ENCODE data around the gene ACSS3. TPM values are rescaled to one million over a fixed set of nuclear protein-coding genes. Genes with fewer than 3 reads are reported as not detected.

Gene ACSS3
- total RNA-seq, 1 experiment from 2014 or later, result 0.70 TPM

- no peak for DNase-seq
- no peak overlapping the region for H3K4me3 ChIP-seq (ENCODE audit: low read depth, low read length)
- Mint-ChIP-seq H3K27ac (ENCODE audit: unreplicated experiment) (no peak overlapping the region), H3K4me3 (ENCODE audit: unreplicated experiment) (no peak overlapping the region), H3K27me3 (ENCODE audit: insufficient read depth, unreplicated experiment) (no peaks in the 10 kb centered on the region), H3K4me1 (ENCODE audit: low read depth, unreplicated experiment) (peaks cover 23% of the 10 kb centered on the region), H3K36me3 (ENCODE audit: insufficient read depth, unreplicated experiment) (no peaks in the 10 kb centered on the region), H3K9me3 (ENCODE audit: unreplicated experiment) (peaks cover 7% of the 10 kb centered on the region)
- H3K9me3 ChIP-seq, result no peaks in the 10 kb centered on the region
- ChIA-PET POLR2A (no interaction called here), CTCF (no interaction called here)
- TF ChIP-seq CTCF (IDR thresholded peaks at IDR 0.05; ENCODE audit: insufficient read depth in 1 of 2, low read depth in 1 of 2, low read length in 1 of 2, severe bottlenecking in 1 of 2, unreplicated experiment in 1 of 2), result no peak
- BruUV-seq (replicated peaks), result no TSS peak
- H3K4me1 ChIP-seq, result 0 out of 2 replicates have a peak, but pooled peaks cover 4% of the 10 kb centered on the region
- H3K27me3 ChIP-seq (replicated peaks; ENCODE audit: control insufficient read depth, insufficient read depth, low read length), result no peaks in the 10 kb centered on the region
- intact Hi-C loops (cut with micrococcal nuclease; ENCODE audit: unreplicated experiment), result no loop called here
- H3K36me3 ChIP-seq (ENCODE audit: control insufficient read depth, insufficient read depth, low read length), result no peaks in the 10 kb centered on the region
These were observed 8.0 kb downstream of the ACSS3 start for GRCh38 chr12:81085832-81086231.

- no peak overlapping the region for H3K4me3 ChIP-seq (ENCODE audit: low read depth, low read length)
- ChIA-PET CTCF (no interaction called here), POLR2A (no interaction called here)
- H3K27ac Mint-ChIP-seq (ENCODE audit: unreplicated experiment), result no peak overlapping the region
- H3K27me3 Mint-ChIP-seq (ENCODE audit: insufficient read depth, unreplicated experiment), result no peaks in the 10 kb centered on the region
- H3K27me3 ChIP-seq (replicated peaks; ENCODE audit: control insufficient read depth, insufficient read depth, low read length), result no peaks in the 10 kb centered on the region
- H3K9me3 ChIP-seq, result no peaks in the 10 kb centered on the region
- 0 out of 2 replicates have a peak, but pooled peaks cover 4% of the 10 kb centered on the region for H3K4me1 ChIP-seq
- peak in 1 of 2 experiments; percentile 37 for DNase-seq
- peaks cover 23% of the 10 kb centered on the region for H3K4me1 Mint-ChIP-seq (ENCODE audit: low read depth, unreplicated experiment)
- intact Hi-C loops (cut with micrococcal nuclease; ENCODE audit: unreplicated experiment), result no loop called here
- no TSS peak for BruUV-seq (replicated peaks)
- peaks cover 7% of the 10 kb centered on the region for H3K9me3 Mint-ChIP-seq (ENCODE audit: unreplicated experiment)
- H3K36me3 ChIP-seq (ENCODE audit: control insufficient read depth, insufficient read depth, low read length), result no peaks in the 10 kb centered on the region
- no peaks in the 10 kb centered on the region for H3K36me3 Mint-ChIP-seq (ENCODE audit: insufficient read depth, unreplicated experiment)
- H3K4me3 Mint-ChIP-seq (ENCODE audit: unreplicated experiment), result no peak overlapping the region
- TF ChIP-seq CTCF (IDR thresholded peaks at IDR 0.05; ENCODE audit: insufficient read depth in 1 of 2, low read depth in 1 of 2, low read length in 1 of 2, severe bottlenecking in 1 of 2, unreplicated experiment in 1 of 2), result no peak
These were observed 8.5 kb downstream of the ACSS3 start for GRCh38 chr12:81086342-81086741.

GRCh38 chr12:81088221-81088620, 10.3 kb downstream of the ACSS3 start:
- no peaks in the 10 kb centered on the region for H3K36me3 ChIP-seq (ENCODE audit: control insufficient read depth, insufficient read depth, low read length)
- H3K4me1 ChIP-seq, result 0 out of 2 replicates have a peak, but pooled peaks cover 4% of the 10 kb centered on the region
- ChIA-PET CTCF (interaction anchor here (0.9 to 1.5 kb wide), 2 partner anchors 40 to 251 kb away, joined by 3 read pairs; no protein-coding TSS in a partner anchor), POLR2A (no interaction called here)
- H3K4me3 ChIP-seq (ENCODE audit: low read depth, low read length), result no peak overlapping the region
- intact Hi-C loops (cut with micrococcal nuclease; ENCODE audit: unreplicated experiment), result no loop called here
- H3K36me3 Mint-ChIP-seq (ENCODE audit: insufficient read depth, unreplicated experiment), result no peaks in the 10 kb centered on the region
- TF ChIP-seq CTCF (IDR thresholded peaks at IDR 0.05; ENCODE audit: insufficient read depth in 1 of 2, low read depth in 1 of 2, low read length in 1 of 2, severe bottlenecking in 1 of 2, unreplicated experiment in 1 of 2), result no peak
- no peaks in the 10 kb centered on the region for H3K27me3 Mint-ChIP-seq (ENCODE audit: insufficient read depth, unreplicated experiment)
- no TSS peak for BruUV-seq (replicated peaks)
- H3K27me3 ChIP-seq (replicated peaks; ENCODE audit: control insufficient read depth, insufficient read depth, low read length), result no peaks in the 10 kb centered on the region
- peaks cover 23% of the 10 kb centered on the region for H3K4me1 Mint-ChIP-seq (ENCODE audit: low read depth, unreplicated experiment)
- no peak overlapping the region for H3K4me3 Mint-ChIP-seq (ENCODE audit: unreplicated experiment)
- no peak overlapping the region for H3K27ac Mint-ChIP-seq (ENCODE audit: unreplicated experiment)
- DNase-seq, result no peak
- H3K9me3 Mint-ChIP-seq (ENCODE audit: unreplicated experiment), result peaks cover 7% of the 10 kb centered on the region
- no peaks in the 10 kb centered on the region for H3K9me3 ChIP-seq

Data from Caco-2 (cell line).